Keratinocyte (primary cell): Measurements from ENCODE around the gene PNKD. TPM values are rescaled to one million over a fixed set of nuclear protein-coding genes. Genes with fewer than 3 reads are reported as not detected.

Experiments
- DNase-seq: peaks from one replicate; pipeline ENCODE4 v3.0.0-alpha.2; 2011; ENCODE audit warnings: low read depth, missing footprints, low spot score
- FAIRE-seq: peaks from 2 replicates; lab custom pipeline; 2011; peaks lifted over from hg19 to GRCh38; lab: Jason Lieb, UNC
- H2AFZ ChIP-seq: 2 replicates; pipeline ENCODE4 v1.6.0; 2012; ENCODE audit warnings: low read length, control low read depth, inconsistent platforms; ENCODE audit not compliant: control insufficient read depth
- H3K27ac ChIP-seq: 2 replicates; pipeline ENCODE4 v1.5.1; 2011; ENCODE audit warnings: low read length; ENCODE audit not compliant: control insufficient read depth, insufficient read depth
- H3K27me3 ChIP-seq: 3 replicates; pipeline ENCODE4 v1.6.0; 2011; ENCODE audit warnings: low read length; ENCODE audit not compliant: control insufficient read depth, insufficient read depth; ENCODE audit errors: extremely low read depth
- H3K36me3 ChIP-seq, 2 experiments: 2 replicates in 1 of 2; 3 replicates in 1 of 2; pipeline ENCODE4 v1.5.1; 2011; ENCODE audit warnings: low read length in 2 of 2, mild to moderate bottlenecking in 1 of 2; ENCODE audit not compliant: control insufficient read depth in 2 of 2, insufficient read depth in 2 of 2; ENCODE audit errors: extremely low read depth in 1 of 2
- H3K4me1 ChIP-seq: 3 replicates; pipeline ENCODE4 v1.5.1; 2011; ENCODE audit warnings: low read length; ENCODE audit not compliant: control insufficient read depth, insufficient read depth; ENCODE audit errors: extremely low read depth
- H3K4me2 ChIP-seq: 3 replicates; pipeline ENCODE4 v1.6.0; 2011; ENCODE audit warnings: low read depth, low read length; ENCODE audit not compliant: control insufficient read depth, insufficient read depth; ENCODE audit errors: extremely low read depth
- H3K4me3 ChIP-seq, 3 experiments: fragments of 200-600 bp in 1 of 3; sonication (generic) in 1 of 3; 2 replicates in 2 of 3; 3 replicates in 1 of 3; pipeline ENCODE4 v1.5.1; 2011 to 2016; ENCODE audit warnings: low read length in 3 of 3, mild to moderate bottlenecking in 3 of 3, control low read depth in 2 of 3, inconsistent platforms in 1 of 3, low read depth in 1 of 3, mixed read lengths in 1 of 3, mixed run types in 1 of 3, moderate library complexity in 1 of 3; ENCODE audit not compliant: control insufficient read depth in 2 of 3, insufficient read depth in 2 of 3; ENCODE audit errors: extremely low read depth in 1 of 3
- H3K79me2 ChIP-seq: 2 replicates; pipeline ENCODE4 v1.6.0; 2012; ENCODE audit warnings: low read length; ENCODE audit not compliant: control insufficient read depth, insufficient read depth
- H3K9ac ChIP-seq: 3 replicates; pipeline ENCODE4 v1.6.0; 2011; ENCODE audit warnings: low read length; ENCODE audit not compliant: control insufficient read depth, insufficient read depth; ENCODE audit errors: extremely low read depth
- H3K9me1 ChIP-seq: 3 replicates; pipeline ENCODE4 v1.6.0; 2011; ENCODE audit warnings: low read length; ENCODE audit not compliant: control insufficient read depth, insufficient read depth; ENCODE audit errors: extremely low read depth
- H3K9me3 ChIP-seq: 2 replicates; pipeline ENCODE4 v1.5.1; 2012; ENCODE audit warnings: low read depth, low read length; ENCODE audit not compliant: control insufficient read depth
- H4K20me1 ChIP-seq: 3 replicates; pipeline ENCODE4 v1.6.0; 2011; ENCODE audit warnings: low read length; ENCODE audit not compliant: control insufficient read depth, insufficient read depth; ENCODE audit errors: extremely low read depth
- CTCF ChIP-seq, 3 experiments: IDR thresholded peaks in 1 of 3; conservative IDR thresholded peaks in 1 of 3; optimal IDR thresholded peaks in 1 of 3; 2 replicates in 2 of 3; 3 replicates in 1 of 3; pipeline versions ENCODE3 to v1.5.1; 2011; ENCODE audit warnings: low read length in 3 of 3, mild to moderate bottlenecking in 3 of 3, moderate library complexity in 2 of 3, control low read depth in 1 of 3, inconsistent platforms in 1 of 3; ENCODE audit not compliant: insufficient read depth in 2 of 3; ENCODE audit errors: extremely low read depth in 1 of 3
- EZH2 ChIP-seq: IDR thresholded peaks from one replicate; pipeline ENCODE4 v1.6.1; 2012; ENCODE audit warnings: inconsistent platforms, mild to moderate bottlenecking, low read length, moderate library complexity
- dilution Hi-C: fragments of 300-500 bp; cut with MboI; formaldehyde crosslinking; loops from one replicate; pipeline ENCODE4 v1.7.0; 2020; ENCODE audit warnings: low sequenced_read_pairs; ENCODE audit not compliant: extremely low pct_ligation_motif_present
- polyA plus RNA-seq, 5 experiments: library from polyadenylated mRNA; depleted of rRNA in 3 of 5; stranded (reverse) in 3 of 5; stranded (forward) in 1 of 5; unstranded in 1 of 5; fragments of >200 nt; gene quantifications; 1 replicate in 1 of 5; 2 replicates in 3 of 5; 3 replicates in 1 of 5; pipeline versions ENCODE4 v1.2.1 to v1.2.3, GENCODE V29; 2011 to 2012; ENCODE audit warnings: missing spikeins in 2 of 5, low read depth in 1 of 5, low replicate concordance in 1 of 5

The PNKD gene
- polyA plus RNA-seq, 1 donor (not counting 4 experiments of a cell fraction or from before 2014, with no cell fraction given) = 22.8 TPM

- no peak for TF ChIP-seq EZH2
- no peak for TF ChIP-seq CTCF (optimal IDR thresholded peaks at IDR 0.05 in 1 of 3, IDR thresholded peaks at IDR 0.05 in 1 of 3, conservative IDR thresholded peaks at IDR 0.05 in 1 of 3; ENCODE audit: extremely low read depth in 1 of 3, insufficient read depth in 2 of 3, low read length in 3 of 3)
Observed at GRCh38 chr2:218275371-218276072, 5.2 kb downstream of the PNKD start.

GRCh38 chr2:218276986-218277755 lies 6.9 kb downstream of the PNKD start:
- DNase-seq (no peak), FAIRE-seq (no peak)
- peaks cover 62 to 71% of the 10 kb centered on the region in 2 experiments for H3K36me3 ChIP-seq
- no peaks in the 10 kb centered on the region for H3K9me1 ChIP-seq
- H3K4me3 ChIP-seq = no peak overlapping the region
- no peak overlapping the region for H3K9ac ChIP-seq
- peaks cover 15% of the 10 kb centered on the region for H3K4me1 ChIP-seq
- H3K4me2 ChIP-seq = no peak overlapping the region
- TF ChIP-seq CTCF (optimal IDR thresholded peaks at IDR 0.05 in 1 of 3, IDR thresholded peaks at IDR 0.05 in 1 of 3, conservative IDR thresholded peaks at IDR 0.05 in 1 of 3; ENCODE audit: extremely low read depth in 1 of 3, insufficient read depth in 2 of 3, low read length in 3 of 3) (peak in 2 of 3 experiments; percentile 22 to 24), EZH2 (no peak)
- H4K20me1 ChIP-seq = peaks cover 25% of the 10 kb centered on the region
- H2AFZ ChIP-seq = no peak overlapping the region
- H3K79me2 ChIP-seq = peaks cover 55% of the 10 kb centered on the region
- no peaks in the 10 kb centered on the region for H3K27me3 ChIP-seq
- no peaks in the 10 kb centered on the region for H3K9me3 ChIP-seq
- dilution Hi-C loops = no loop called here
- no peak overlapping the region for H3K27ac ChIP-seq

More at GRCh38 chr2:218275371-218276072, 5.2 kb downstream of the PNKD start:
- Histone ChIP-seq H4K20me1 (peaks cover 18% of the 10 kb centered on the region), H3K27me3 (no peaks in the 10 kb centered on the region), H2AFZ (no peak overlapping the region), H3K79me2 (peaks cover 43% of the 10 kb centered on the region), H3K4me1 (peaks cover 23% of the 10 kb centered on the region), H3K4me2 (no peak overlapping the region), H3K9ac (no peak overlapping the region), H3K9me1 (no peaks in the 10 kb centered on the region), H3K27ac (no peak overlapping the region), H3K36me3 (peaks cover 57 to 64% of the 10 kb centered on the region in 2 experiments), H3K4me3 (no peak overlapping the region), H3K9me3 (no peaks in the 10 kb centered on the region)
- FAIRE-seq (no peak), DNase-seq (no peak)
- dilution Hi-C loops = no loop called here
